RWPE1 (cell line): Measurements from ENCODE around the gene BORCS5.
A peak's percentile ranks its signal among the peaks of the same experiment; 100 is the strongest.
"Not testable (repeated sequence)": the region's sequence is repeated elsewhere in the genome, so short reads cannot be mapped to it uniquely, and the experiment has no call there.

Experiments used
- CTCF ChIA-PET: fragments of 350-600 bp; sonication (Branson Sonifier 250); formaldehyde crosslinking; extraction: SDS; loops from one replicate; lab custom pipeline; 2021; lab: Yijun Ruan, JAX
- POLR2A ChIA-PET: fragments of 400-600 bp; formaldehyde crosslinking; extraction: SDS; loops from one replicate; lab custom pipeline; 2020; ENCODE audit warnings: antibody characterized with exemption; ENCODE audit not compliant: low non-redundant PET; lab: Yijun Ruan, JAX
- DNase-seq: peaks from one replicate; pipeline ENCODE4 v3.0.0; 2012; ENCODE audit warnings: low spot score
- H3K27ac ChIP-seq: fragments of 450-650 bp; 2 replicates; pipeline ENCODE4 v1.5.1; 2017
- CTCF ChIP-seq: fragments of 450-650 bp; conservative IDR thresholded peaks from 2 replicates; pipeline ENCODE4 v1.5.1; 2017; ENCODE audit warnings: low read depth, mild to moderate bottlenecking

BORCS5 gene

GRCh38 chr12:12356896-12357718, at the start of gene BORCS5:
TSS of gene BORCS5 (plus strand) at chr12:12357078. CDS start at chr12:12357452, 374 bp downstream.
- H3K27ac ChIP-seq, result peak within 1 kb of the TSS; percentile 82
- ChIA-PET CTCF (interaction anchor here (0.5 to 1.1 kb wide), 5 partner anchors 31 to 347 kb away, joined by 3 to 6 read pairs (median 4); no protein-coding TSS in a partner anchor), POLR2A (interaction anchor here (0.6 to 1.8 kb wide), 5 partner anchors 8 to 360 kb away, joined by 3 to 5 read pairs (median 3); partner anchors contain the start of gene CDKN1B)
- no peak for TF ChIP-seq CTCF
- DNase-seq, result peak; percentile 89

- H3K27ac ChIP-seq, POLR2A ChIA-PET, DNase-seq: not testable (repeated sequence)
- CTCF ChIA-PET, result interaction anchor here (0.6 kb wide), 2 partner anchors 422 to 631 kb away, joined by 4 to 5 read pairs; no protein-coding TSS in a partner anchor
Measured at GRCh38 chr12:12310695-12311094, 46.2 kb upstream of the BORCS5 start.

- CTCF ChIA-PET, result interaction anchor here (0.8 to 1.4 kb wide), 2 partner anchors 10 to 12 kb away, joined by 4 read pairs; no protein-coding TSS in a partner anchor
- TF ChIP-seq CTCF, result no peak
- no peak for DNase-seq
- POLR2A ChIA-PET, result no interaction called here
- no peak overlapping the region for H3K27ac ChIP-seq
Measured at GRCh38 chr12:12315838-12316237, 41.0 kb upstream of the BORCS5 start.

- no peak for TF ChIP-seq CTCF
- no peak overlapping the region for H3K27ac ChIP-seq
- no peak for DNase-seq
- POLR2A ChIA-PET, result no interaction called here
- CTCF ChIA-PET, result interaction anchor here (0.6 kb wide), 1 partner anchor 57 kb away, joined by 6 read pairs; no protein-coding TSS in a partner anchor
Measured at GRCh38 chr12:12319451-12320183, 37.3 kb upstream of the BORCS5 start.

- DNase-seq, result no peak
- CTCF ChIA-PET, result interaction anchor here (0.6 kb wide), 1 partner anchor 9 kb away, joined by 3 read pairs; no protein-coding TSS in a partner anchor
- POLR2A ChIA-PET, result no interaction called here
- no peak for TF ChIP-seq CTCF
- no peak overlapping the region for H3K27ac ChIP-seq
Measured at GRCh38 chr12:12323118-12323517, 33.8 kb upstream of the BORCS5 start.

- ChIA-PET CTCF (no interaction called here), POLR2A (no interaction called here)
- DNase-seq, result no peak
Measured at GRCh38 chr12:12323591-12323990, 33.3 kb upstream of the BORCS5 start.

More at GRCh38 chr12:12323591-12323990, 33.3 kb upstream of the BORCS5 start:
- no peak for TF ChIP-seq CTCF
- H3K27ac ChIP-seq, result no peak overlapping the region
